HG02970 (cell line): ENCODE data around the gene SPATA32.
"Not testable (repeated sequence)": the region's sequence is repeated elsewhere in the genome, so short reads cannot be mapped to it uniquely, and the experiment has no call there.

Experiments used
- ATAC-seq: cut with Tn5 transposase; IDR thresholded peaks from one replicate; pipeline ENCODE4 v1.9.1; 2021; ENCODE audit warnings: mild to moderate bottlenecking, moderate library complexity, moderate number of reproducible peaks; ENCODE audit not compliant: unreplicated experiment, low FRiP score

SPATA32 gene, protein sequence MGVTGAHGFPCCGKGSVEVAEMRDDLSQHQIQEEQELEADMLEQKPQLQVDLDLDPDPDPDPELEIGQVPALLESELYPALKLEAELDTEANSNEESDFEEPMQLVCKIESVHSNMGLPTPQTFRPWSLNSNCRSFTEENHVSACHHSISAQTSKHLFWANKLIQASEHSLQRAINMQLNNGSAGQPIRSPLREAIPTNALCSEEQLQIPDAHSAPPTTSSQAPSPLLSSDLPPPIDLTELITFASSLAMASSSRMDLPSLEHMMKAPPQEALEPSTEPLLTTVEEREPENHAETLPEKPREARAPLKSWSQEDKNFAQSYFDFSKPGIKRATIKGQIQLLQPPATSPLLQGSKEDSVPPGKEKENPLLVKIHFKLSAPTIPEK

DNA sequence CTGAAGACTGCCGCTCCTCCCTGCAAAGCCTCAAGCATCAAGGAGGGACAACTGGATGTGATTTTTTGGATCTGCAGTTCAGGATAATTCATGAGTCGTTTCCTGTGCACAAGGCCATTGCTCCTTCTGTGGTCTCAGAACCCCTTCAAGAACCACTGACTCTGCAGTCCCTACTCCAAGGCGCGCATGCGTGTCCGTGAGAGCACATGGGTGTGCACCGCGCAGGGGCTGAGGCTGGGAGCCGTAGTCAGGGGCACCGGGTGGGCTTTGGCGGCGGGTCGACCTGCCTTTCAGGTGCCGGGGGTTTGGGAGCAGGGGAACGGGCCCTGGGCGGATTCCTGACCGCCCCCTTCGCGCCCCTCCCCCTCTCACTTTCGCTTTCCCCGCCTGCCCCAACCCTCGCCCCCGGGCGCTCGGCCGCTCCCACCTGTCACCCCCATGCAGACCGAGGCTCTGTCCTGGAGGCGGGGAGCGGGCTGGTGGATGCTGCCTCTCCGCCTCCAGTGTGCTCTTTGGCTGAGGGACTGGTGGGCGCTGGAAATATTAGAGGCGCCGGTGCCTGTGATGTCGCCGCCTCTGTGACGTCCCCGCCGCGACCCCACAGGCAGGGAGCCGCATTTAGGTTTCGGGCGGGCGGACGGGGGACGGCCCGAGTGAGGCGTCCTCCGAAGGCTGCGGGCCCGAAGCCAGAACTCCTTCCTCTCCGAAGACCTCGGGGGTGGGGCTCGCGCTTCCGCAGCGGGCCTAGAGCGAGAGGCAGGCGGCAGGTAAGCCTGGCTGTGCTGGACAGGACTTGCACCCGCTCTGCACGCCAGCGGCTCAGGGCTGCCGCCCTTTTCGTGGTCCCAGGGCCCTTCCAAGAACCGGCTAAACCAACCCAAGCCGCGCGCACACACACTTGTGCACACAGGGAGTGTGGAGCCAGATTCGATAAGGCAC is at the start of gene SPATA32:
Gene SPATA32, minus strand, starts transcription at position 518 of the 939 bp plus-strand sequence. Its CDS starts 78 bp downstream, at position 440.
- no peak for ATAC-seq

DNA sequence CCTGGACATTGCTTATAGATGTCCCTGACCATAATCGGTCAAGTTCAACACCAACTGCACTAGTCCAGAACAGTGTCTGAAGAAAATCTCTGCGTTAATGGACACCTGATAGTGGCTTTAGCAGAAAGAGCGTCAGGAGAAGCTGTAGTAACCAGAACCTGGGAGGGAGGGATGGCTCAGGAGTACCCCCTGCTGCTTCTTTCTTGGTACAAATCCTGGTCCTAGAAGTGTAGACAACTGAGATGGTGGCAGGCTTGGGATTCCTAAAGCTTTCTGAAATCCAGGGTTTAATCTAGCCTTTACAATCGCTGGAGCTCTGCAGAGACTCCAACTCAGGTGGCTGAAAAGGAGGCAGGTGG is 49.5 kb upstream of the SPATA32 start:
- ATAC-seq = no peak

DNA sequence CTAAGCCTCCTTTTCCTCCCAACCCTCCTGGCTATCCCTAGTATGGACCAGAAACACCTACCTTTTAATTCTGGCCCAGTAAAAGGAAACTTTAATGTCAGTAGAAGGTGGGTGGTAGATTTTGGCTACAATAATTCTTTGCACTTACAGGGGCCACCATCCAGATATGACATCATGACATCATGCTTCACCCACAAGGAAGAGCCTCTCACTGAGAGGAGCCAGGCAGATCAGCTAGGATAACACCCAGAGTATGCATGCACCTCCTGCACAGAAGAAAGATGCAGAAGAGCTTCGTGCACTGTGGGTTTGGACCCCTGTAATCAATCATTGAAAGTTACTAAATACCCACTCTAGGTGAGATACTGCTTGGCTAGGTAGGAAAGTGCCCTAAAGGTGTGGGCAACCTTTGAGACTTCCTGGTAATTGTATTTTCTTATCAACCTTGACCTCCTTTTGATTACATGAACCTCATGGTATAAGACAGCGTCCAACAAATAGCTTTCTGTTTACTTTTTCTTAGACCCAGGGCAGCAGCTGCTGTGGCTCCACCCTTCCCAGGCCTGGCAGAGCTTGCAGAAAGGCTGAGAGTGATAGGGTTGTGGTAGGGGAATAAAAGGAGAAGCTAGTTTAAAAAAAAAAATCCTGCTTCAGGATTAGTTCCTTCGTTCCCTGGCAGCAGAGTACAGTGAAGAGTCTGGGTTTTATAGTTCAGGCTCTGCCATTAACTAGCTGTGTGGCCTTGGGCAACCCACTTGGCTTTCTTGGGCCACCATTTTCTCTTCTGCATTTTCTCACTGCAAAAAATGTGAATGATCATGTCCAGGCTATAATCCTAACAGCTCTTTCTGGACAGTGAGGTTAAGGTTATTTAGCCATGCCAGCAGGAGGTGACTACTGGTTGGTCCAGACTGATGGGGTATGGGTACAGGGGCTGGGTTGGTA is 48.8 kb upstream of the SPATA32 start:
- no peak for ATAC-seq

DNA sequence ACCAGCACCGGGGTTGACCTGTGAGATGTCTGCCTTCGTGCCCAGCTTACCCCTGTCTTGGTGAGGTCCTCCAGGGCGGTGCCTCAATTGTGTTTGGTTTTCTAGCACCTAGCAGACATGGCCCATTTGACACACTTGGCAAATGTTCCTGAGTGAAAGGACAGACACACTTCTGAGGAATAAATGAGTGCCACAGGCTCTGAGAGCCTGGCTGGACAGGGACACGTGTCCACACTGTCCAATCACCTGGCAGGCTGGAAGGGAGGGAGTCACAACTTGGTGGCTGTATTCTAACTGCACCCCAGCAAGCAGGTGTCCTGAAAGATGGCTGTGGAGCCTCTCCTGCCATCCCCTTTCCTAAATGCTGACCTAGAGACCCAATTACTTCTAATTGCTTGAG is 47.5 kb upstream of the SPATA32 start:
- ATAC-seq = no peak

DNA sequence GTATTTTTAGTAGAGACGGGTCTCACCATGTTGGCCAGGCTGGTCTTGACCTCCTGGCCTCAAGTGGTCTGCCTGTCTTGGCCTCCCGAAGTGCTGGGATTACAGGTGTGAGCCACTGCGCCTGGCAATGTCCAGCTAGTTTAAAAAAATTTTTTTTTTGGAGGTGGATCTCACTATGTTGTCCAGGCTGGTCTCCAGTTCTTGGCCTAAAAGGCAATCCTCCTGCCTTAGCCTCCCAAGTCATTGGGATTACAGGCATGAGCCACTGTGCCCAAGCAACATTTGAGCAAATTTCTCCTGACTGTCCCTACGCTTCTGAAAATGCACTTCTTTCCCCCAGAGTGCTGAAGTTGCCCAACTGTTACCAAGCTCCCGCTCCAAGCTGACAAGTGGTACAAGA is 46.9 kb upstream of the SPATA32 start:
- ATAC-seq = no peak

DNA sequence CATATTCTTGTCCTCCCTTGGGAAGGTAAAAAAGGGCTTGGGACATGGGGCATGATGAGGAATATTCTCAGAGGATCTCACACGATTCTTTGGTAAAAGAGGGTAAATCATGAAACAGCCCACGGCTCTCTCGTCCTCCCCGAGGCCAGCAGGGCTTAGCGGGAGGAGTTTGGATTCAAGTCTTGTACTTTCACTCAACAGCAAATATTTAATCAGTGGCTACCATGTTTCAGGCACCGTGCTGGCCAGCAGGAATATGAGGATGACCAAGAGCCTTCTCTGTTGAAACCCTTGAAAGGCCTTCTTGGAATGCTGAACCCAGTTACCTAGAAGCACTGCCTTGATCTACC is 46.1 kb upstream of the SPATA32 start:
- no peak for ATAC-seq

DNA sequence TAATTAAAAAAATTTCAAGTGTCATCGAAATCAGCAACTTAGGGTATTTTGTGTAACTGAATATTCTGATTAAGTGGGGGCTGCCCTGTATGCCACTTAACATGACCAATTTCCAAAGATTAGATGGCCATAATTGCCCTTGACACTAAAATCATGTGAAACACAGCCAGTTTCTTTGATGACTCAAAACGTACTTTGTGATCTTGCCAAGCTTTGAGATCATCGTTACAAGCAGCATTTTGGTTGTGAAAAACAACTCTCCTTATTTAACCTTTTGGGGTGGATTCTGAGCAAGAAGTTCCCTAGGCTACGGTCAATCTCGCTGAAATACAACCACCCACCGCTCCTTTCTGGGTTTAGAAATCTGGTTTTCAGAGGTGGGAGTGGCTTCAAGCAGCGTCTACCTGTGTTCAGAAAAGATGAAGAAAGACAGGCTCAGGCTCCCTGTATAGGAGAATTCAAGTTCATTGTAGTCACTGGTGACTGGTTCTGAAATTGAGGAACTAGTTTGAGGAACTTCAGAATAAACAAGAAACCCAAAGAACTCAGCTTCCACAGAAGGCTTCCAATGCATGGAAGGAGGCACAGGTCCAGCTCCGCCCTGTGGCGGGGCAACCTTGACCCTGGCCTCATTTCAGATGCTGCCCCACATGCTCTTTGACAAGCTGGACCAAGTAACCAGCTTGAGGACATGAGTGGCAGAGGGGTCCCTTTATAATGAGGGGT is 45.6 kb upstream of the SPATA32 start:
- no peak for ATAC-seq

DNA sequence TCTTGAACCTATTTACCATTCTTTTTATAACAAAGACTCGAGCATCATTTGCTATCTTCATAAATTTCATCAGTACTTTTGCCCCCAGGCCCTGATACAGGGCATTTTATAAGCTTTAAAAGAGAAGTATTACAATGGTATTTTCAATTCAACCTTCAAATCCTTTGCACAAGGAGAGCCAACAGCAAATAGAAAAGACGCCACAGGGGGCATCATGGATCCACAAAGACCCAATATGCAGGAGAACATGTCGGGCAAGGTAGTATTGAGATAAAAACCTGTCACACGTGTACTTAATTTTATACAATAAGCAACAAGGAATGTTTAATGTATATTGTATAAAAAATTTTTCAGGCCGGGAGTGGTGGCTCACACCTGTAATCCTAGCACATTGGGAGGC is 44.7 kb upstream of the SPATA32 start:
- no peak for ATAC-seq

DNA sequence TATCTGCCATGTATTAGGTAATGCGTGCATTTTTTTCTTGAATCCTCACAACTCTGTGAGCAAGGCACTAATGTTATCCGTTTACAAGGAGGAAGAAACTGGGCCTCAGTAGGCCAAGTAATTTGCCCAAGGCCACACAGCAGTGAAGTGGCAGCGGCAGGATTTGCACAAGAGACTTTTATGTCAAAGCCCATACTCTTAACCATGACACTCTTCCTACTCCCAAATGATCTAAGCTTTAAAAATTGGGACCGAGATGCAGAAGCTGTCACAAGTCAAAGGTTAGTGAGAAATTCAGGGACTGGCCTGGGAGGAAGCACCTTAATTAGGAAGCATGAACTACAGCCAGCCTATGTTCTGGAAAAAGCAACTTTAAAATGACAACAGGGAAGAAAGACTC is 44.2 kb upstream of the SPATA32 start:
- ATAC-seq = no peak

DNA sequence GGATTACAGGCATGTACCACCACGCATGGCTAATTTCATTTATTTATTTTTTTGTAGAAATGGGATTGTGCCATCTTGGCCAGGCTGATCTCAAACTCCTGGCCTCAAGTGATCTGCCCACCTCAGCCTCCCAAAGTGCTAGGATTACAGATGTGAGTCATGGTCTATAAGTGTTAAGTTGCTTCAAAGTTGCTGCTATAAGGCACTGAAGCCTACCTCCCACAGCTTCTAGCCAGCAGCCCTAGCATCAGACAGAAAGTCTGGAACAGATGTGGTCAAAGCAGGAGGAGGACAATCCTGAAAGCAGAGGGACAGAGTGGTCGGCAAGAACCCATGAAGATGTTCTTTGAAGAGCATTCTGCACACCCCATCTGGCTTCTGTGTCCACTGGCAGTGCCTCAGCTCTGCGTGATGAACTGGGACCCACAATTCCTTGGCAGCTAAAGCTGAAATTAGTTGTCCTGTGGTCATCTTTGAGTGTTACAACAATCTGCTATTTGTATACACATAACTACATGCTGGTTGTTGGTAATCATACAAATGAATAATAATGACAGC is 43.7 kb upstream of the SPATA32 start:
- no peak for ATAC-seq

DNA sequence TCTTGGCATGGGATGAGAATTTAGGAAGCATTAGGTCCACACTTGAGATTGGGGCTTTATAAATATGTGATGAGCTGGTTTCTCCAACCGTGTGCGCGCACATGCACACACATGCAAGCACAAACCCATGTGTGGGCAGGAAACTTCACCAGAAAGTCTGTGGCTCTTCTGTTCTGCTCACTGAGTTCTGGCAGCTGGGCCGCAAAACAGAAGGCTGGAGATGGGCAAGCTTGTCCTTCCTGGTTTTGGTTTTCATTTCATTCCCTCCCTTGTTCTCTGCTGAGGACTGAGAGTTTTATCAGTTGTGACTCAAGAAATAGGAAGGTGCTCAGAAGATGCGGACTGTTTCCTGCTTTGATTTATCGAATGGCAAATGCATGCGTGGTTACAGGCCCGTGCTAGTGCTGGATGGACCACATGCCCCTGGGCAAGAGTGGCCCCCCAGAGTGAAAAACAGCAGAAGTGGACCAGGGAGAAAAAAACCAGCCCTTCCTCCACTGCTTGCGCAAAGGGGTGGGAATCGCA is 40.8 kb upstream of the SPATA32 start:
- ATAC-seq = peak; percentile 46

DNA sequence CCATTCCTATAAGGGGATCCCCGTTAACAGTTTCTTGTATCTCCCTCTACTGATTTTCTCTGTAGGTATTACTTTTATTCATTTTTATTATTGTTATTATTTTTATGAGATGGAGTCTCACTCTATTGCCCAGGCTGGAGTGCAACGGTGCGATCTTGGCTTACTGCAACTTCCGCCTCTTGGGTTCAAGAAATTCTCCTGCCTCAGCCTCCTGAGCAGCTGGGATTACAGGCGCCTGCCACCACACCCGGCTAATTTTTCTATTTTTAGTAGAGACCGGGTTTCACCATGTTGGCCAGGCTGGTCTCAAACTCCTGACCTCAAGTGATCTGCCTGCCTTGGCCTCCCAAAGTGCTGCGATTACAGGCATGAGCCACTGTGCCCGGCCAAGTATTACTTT is 40.3 kb upstream of the SPATA32 start:
- not testable (repeated sequence) for ATAC-seq

DNA sequence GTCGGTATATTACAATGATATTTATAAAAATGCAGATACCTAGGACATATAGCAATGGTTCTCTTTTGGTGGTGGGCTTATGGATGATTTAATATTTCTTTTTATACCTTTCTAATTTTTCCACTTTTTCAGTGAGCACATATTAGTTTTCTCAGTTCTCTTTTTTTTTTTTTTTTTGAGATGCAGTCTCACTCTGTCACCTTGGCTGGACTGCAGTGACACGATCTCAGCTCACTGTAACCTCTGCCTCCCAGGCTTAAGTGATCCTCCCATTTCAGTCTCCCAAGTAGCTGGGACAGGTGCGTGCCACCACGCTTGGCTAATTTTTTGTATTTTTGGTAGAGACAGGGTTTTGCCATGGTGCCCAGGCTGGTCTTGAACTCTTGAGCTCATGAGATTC is 39.8 kb upstream of the SPATA32 start:
- ATAC-seq = no peak

DNA sequence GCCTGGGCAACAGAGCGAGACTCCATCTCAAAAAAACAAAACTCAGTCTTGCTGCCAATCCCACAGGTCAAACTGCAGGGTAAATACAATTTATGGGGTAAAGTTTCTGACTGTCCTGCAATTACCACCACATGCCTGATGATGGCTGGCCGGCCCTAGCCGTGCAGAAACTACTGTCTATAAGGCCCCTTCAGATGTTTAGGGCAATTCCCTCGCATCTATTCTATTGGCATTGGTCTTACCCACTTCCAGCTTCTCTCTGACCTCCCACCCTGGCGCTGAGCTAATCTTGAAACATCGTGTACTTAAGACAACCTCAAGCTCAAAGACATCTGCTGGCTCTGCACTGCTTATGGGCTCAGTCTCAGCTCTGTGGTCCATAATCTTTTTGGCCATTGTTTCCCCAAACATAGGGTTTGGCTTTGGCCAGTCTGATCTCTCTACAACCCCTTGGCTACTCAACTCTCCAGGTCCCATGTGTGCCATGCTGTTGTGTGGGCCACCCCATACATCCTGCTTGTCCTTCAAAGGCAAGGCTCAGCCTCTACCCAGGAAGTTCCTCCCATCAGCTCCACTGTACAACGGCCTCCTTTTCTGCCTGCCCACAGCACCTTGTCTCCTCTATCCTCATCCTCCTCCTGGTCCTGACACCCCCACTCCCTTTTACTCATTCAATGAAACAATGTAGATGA is 38.3 kb upstream of the SPATA32 start:
- no peak for ATAC-seq

DNA sequence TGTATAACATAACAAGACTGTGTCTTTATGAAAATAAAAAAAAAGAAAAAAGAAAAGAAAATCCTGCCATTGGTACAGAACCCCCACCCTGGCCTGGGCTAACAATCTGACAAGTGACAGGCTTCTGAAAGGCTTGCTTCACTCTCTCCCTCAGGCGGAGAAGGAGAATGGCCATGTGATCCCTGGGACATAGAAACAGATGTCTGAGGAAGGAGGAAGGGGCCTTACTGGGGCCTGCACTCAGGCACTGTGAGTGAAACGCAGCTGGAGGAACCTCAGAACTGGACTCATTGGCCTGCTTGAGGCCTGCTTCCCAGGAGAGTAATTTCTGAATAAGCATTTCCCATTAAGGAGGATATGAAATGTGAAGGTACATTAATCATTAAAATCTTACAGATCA is 37.5 kb upstream of the SPATA32 start:
- no peak for ATAC-seq

DNA sequence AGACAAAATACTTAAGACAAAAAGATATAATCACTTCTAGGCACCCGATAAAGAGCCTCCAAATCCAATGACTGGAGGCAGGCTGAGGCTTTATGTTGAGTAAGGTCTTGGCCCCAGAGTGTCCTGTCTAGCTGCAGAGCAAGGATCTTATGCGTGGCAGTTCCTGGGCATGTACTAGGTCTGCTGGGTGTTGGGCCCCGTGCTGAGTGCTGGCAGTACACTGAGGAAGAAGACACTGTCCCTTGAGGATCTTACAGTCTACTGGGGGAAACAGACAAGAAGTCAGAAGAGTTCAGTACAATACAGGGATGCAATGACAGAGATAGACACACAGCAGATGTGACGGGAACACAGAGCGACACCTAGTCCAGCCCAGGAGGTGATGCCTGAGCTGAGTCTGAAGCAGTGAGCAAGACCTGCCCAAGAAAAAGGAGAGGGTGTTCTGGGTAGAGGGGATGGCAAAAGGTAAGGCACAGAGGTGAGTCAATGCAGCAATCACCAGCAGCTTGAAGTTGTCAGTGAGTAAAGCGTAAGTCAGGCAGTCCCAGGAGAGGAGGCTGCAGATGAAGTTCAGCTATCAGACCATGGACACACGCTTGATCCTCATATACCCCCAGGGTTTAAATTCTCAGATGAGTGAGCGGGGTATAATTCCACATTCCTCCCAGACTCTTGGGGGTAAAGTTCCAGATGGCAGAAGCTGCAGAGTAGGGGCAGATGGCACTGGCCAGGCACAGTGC is 36.8 kb upstream of the SPATA32 start:
- no peak for ATAC-seq

DNA sequence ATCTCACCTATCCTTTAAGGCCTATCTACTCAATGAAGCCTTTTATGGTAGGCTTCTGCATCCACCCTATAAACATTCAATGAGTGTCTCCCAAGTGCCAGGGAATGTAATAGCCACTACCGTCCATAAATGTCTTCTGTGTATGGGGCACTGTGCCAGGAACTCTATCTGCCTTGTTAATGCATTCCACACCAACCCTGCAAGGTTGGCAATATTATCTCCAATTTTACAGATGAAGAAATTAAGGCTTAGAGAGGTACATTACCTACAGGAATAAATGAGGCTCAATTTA is 34.9 kb upstream of the SPATA32 start:
- ATAC-seq = no peak
